HUES6 (cell line): ENCODE results near the gene EGLN2.
A peak's percentile ranks its signal among the peaks of the same experiment; 100 is the strongest.
"Not testable (repeated sequence)": the region's sequence is repeated elsewhere in the genome, so short reads cannot be mapped to it uniquely, and the experiment has no call there.

Experiments used
- H3K27ac ChIP-seq: 2 replicates; pipeline ENCODE4 v1.7.0; 2013; ENCODE audit warnings: low read depth, mild to moderate bottlenecking, low read length, inconsistent platforms
- H3K27me3 ChIP-seq: 2 replicates; pipeline ENCODE4 v1.6.1; 2013; ENCODE audit warnings: low read length; ENCODE audit not compliant: control insufficient read depth, insufficient read depth
- H3K36me3 ChIP-seq: 2 replicates; pipeline ENCODE4 v1.6.1; 2013; ENCODE audit warnings: low read length; ENCODE audit not compliant: control insufficient read depth, insufficient read depth
- H3K4me1 ChIP-seq: 2 replicates; pipeline ENCODE4 v1.6.1; 2013; ENCODE audit warnings: low read length; ENCODE audit not compliant: control insufficient read depth, insufficient read depth
- H3K4me3 ChIP-seq: 2 replicates; pipeline ENCODE4 v1.5.1; 2013; ENCODE audit warnings: low read depth, low read length
- H3K9ac ChIP-seq: one replicate; pipeline ENCODE4 v1.6.1; 2013; ENCODE audit warnings: mild to moderate bottlenecking, low read length
- H3K9me3 ChIP-seq: 2 replicates; pipeline ENCODE4 v1.6.1; 2013; ENCODE audit warnings: low read depth, low read length; ENCODE audit not compliant: control insufficient read depth, insufficient read depth

The EGLN2 gene

DNA sequence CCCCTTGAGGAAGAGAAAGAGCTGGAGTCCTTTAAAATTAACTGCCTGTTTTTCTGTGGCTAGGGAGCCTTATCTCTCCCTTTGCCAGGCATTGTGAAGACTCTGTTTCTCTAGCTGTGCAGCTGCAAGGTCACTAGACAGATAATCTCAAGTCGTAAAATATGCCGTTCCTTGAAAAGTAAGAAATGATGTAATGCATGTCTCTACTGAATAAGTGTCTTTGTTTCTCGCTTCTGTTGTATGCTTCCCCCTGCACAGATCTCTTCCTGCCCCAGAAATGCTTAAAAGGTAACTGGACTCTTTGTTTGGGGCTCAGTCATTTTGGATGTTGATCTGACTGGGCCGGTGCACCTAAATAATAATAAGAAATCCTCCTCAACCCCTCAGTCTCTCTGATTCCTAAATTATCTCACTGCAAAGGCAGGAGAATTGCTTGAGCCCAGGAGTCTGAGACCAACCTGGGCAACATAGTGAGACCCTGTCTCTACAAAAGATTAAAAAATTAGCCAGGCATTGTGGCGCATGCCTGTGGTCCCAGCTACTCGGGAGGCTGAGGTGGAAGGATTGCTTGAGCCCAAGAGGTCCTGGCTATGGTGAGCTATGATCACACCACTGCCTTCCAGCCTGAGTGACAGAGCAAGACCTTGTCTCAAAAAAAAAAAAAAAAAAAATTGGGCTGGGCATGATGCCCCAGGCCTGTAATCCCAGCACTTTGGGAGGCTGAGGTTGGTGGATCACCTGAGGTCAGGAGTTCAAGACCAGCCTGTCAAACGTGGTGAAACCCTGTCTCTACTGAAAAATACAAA lies 34.9 kb downstream of the EGLN2 start:
- H3K36me3 ChIP-seq, H3K27ac ChIP-seq, H3K9me3 ChIP-seq, H3K4me1 ChIP-seq, H3K27me3 ChIP-seq, H3K9ac ChIP-seq, H3K4me3 ChIP-seq: not testable (repeated sequence)

DNA sequence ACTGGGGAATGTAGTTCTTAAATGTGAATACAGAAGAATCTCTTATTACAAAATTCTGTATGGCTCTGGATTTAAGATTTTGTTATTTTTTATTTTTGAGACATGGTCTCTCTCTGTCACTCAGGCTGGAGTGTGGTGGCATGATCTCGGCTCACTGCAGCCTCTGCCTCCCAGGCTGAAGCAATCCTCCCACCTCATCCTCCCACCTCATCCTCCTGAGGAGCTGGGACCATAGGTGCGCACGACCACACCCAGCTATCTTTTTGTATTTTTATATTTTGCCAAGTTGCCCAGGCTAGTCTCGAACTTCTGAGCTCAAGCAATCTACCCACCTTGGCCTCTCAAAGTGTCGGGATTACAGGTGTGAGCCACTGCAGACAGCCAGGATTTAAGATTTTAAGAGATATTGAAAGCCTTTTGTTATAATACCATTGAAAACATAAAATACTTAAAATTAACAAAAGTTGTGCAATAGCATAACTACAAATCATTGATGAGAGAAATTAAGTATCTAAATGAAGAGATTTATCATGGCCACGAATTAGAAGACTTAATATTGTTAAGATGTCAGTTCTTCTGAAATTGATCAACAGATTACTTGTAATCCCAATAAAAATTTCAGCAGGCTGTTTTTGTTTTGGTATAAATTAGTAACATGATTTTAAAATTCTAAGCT lies 37.9 kb downstream of the EGLN2 start:
- Histone ChIP-seq H3K27ac (no peak overlapping the region), H3K4me1 (no peaks in the 10 kb centered on the region), H3K36me3 (no peaks in the 10 kb centered on the region), H3K27me3 (no peaks in the 10 kb centered on the region), H3K4me3 (no peak overlapping the region), H3K9ac (no peak overlapping the region), H3K9me3 (no peaks in the 10 kb centered on the region)

DNA sequence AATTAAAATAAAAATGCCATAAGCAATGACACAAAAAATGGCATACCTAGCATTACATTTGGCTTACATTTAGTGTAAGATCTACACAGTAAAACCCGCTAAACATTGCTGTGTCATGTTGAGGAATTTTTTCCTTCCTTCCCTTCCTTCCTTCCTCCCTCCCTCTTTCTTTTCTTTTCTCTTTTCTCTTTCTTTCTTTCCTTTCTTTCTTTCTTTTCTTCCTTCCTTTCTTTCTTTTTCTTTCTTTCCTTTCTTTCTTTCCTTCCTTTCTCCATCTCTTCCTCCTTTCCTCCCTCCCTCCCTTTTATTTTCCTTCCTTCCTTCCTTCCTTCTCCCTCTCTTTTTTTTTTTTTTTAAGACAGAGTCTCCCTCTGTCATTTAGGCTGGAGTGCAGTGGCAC lies 39.5 kb downstream of the EGLN2 start:
- not testable (repeated sequence) for H3K27ac ChIP-seq, H3K9ac ChIP-seq, H3K4me1 ChIP-seq, H3K27me3 ChIP-seq, H3K4me3 ChIP-seq, H3K9me3 ChIP-seq, H3K36me3 ChIP-seq

DNA sequence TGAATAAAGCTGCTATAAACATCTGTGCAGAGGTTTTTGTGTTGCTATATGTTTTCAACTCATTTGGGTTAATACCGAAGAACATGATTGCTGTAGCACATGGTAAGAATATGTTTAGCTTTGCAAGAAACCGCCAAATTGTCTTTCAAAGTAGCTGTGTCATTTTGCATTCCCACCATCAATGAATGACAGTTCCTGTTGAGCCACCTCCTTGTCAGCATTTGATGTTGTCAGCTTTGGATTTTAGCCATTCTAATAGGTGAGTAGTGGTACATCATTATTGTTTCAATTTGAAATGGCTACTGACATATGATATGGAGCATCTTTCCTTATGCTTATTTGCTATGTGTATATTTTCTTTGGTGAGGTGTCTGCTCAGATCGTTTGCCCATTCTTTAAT lies 43.0 kb downstream of the EGLN2 start:
- not testable (repeated sequence) for H3K4me1 ChIP-seq, H3K4me3 ChIP-seq, H3K36me3 ChIP-seq, H3K9ac ChIP-seq, H3K9me3 ChIP-seq, H3K27ac ChIP-seq
- H3K27me3 ChIP-seq = peaks cover 23% of the 10 kb centered on the region; the same call in 1 of the 2 replicates

DNA sequence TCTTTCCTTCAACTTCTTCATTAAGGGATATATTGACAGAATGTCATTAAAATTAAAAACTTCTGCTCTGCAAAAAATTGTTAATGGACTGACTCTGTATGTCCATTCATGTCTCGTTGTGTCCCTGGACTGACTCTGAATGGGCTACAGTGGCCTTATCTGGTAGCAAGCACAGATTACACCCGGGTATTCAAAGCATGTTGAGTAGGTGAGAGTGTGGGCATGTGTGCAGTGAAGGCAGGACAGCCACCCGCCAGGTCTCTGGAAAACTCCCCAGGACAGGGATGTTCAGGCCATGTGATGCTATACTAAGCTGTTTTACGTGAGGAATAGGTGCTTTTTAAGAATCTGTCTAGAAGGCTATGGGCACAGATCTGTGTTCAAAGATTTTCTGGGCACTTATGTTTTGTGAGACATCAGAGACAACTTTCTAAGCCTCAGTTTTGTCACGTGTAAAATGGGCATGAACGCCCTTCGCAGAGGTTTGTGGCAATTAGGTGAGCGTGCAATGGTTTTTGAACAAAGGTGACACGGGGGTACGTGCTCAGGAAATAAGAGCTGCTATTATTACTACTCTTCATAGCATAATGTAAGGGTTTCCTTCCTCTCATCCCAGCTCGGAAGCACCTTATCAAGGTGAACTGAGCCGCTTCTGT lies 44.1 kb downstream of the EGLN2 start:
- not testable (repeated sequence) for H3K4me1 ChIP-seq, H3K27ac ChIP-seq, H3K9ac ChIP-seq, H3K9me3 ChIP-seq, H3K36me3 ChIP-seq
- Histone ChIP-seq H3K4me3 (peak overlapping the region; percentile 53), H3K27me3 (peaks cover 33% of the 10 kb centered on the region)

DNA sequence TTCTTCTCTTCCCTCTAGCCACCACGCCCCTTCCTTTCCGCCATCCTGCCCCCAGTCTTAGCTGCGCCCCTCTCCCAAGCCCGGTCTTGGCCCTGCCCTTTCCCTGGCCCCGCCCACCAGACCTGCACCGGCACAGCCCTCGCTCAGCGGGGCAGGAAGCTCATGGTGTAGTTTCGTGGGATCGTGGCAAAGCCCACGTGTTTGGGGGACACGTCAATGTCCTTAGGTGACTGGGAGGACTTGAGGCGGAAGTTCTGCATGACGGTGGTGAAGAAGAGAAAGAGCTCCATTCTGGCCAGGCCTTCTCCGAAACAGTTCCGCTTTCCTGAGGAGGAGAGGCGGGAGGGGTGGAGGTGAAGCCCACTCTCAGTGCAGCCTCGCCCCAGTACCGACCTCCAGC lies 44.7 kb downstream of the EGLN2 start:
- peak overlapping the region; percentile 53 for H3K4me3 ChIP-seq

DNA sequence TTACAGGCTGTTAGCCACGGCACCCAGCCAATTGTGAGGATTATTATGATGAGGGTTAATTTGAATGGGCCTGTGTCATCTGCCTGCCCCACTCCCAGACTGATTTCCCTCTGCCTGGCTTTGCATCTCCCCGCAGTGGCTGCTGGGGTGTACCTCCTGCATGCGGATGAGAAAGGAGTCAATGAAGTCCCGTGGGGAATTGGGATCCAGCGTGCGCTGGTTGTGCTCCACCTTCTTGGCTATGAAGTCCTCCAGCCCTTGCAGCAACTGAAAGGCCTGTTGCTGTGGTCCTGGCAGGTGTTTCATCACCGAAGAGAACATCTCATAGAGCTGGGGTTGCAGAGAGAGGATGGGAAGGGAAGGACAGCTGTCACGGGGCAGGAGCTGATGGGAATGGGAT lies 47.7 kb downstream of the EGLN2 start:
- H3K27ac ChIP-seq, H3K36me3 ChIP-seq, H3K9ac ChIP-seq, H3K9me3 ChIP-seq, H3K4me1 ChIP-seq, H3K4me3 ChIP-seq: not testable (repeated sequence)
- peaks cover 66% of the 10 kb centered on the region for H3K27me3 ChIP-seq

More for the DNA sequence above, 44.7 kb downstream of the EGLN2 start:
- H3K27me3 ChIP-seq = peaks cover 38% of the 10 kb centered on the region
- not testable (repeated sequence) for H3K27ac ChIP-seq, H3K9me3 ChIP-seq, H3K36me3 ChIP-seq, H3K9ac ChIP-seq, H3K4me1 ChIP-seq

DNA sequence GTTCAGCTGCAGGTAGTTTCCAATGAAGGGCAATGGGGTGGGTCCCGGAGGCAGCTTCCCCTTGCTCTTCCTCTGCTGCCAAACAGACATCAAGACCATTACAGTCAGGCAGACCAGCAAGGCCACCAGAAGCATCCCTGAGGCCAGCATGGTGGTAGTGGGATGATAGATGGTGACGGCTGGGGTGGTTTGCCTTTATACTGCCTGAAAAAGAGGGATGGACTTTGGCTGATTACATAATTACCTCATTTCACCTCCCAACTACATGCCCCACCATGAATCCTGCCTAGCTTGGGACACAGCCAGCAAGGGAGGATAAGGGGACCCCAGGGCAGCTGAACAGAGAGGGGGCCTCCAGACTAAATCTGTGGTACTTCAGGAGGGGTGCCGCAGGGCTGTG lies 51.3 kb downstream of the EGLN2 start, which contains the start of gene CYP2A6:
Gene CYP2A6 (minus strand): TSS at position 171 of the 400 bp plus-strand sequence. CDS start 21 bp downstream, at position 150.
- H3K27me3 ChIP-seq = peaks cover 54% of the 10 kb centered on the region
- not testable (repeated sequence) for H3K9ac ChIP-seq, H3K4me3 ChIP-seq, H3K9me3 ChIP-seq, H3K27ac ChIP-seq, H3K36me3 ChIP-seq, H3K4me1 ChIP-seq

DNA sequence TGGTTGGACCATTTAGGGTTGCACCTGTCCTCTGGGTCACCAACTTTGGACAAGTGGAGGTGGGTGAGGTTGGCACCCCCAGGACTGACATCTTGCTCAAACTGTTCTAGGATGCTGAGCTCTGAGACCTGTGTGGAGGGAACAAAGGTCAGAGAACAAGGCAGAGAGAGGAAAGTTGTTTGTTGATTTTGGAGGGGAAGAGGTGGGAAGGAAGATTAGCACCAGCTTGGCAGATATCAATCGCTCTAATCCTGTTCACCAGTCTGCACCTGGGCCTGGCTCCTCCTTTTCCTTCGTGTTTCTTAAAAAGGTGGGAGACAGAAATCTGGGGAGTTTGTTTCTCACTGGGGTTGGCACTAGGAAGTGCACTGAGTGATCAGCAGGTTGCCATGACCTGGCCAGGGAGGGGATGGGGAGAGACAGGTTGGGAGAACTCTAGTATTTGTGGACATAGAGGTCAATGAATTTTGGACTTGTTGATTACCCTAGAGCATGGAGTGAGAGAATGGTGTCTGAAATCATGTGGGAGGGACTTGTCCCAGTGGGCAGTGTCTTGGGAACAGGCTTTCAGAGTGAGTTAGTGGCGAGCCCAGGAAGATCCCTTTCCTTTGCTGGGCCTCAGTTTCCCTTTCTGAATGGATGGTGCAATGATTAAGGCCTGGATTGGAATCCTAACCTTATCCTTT lies 53.6 kb downstream of the EGLN2 start:
- H3K4me3 ChIP-seq, H3K9me3 ChIP-seq, H3K4me1 ChIP-seq, H3K27ac ChIP-seq, H3K36me3 ChIP-seq, H3K9ac ChIP-seq: not testable (repeated sequence)
- peaks cover 39% of the 10 kb centered on the region for H3K27me3 ChIP-seq
